Hematopoietic multipotent progenitor cell treated with erythropoietin and hydrocortisone succinate and interleukin-3 and kit ligand, for 6 days (in vitro differentiated cells): Measurements from ENCODE around the gene CCDC136.

Source experiments
- DNase-seq: peaks from one replicate; pipeline ENCODE4 v3.0.0-alpha.2; 2015

Gene CCDC136

GRCh38 chr7:128846781-128847444 is 55.1 kb downstream of the CCDC136 start:
- no peak for DNase-seq

GRCh38 chr7:128847721-128848211 is 56.0 kb downstream of the CCDC136 start:
- DNase-seq = no peak

- DNase-seq = no peak
Measured at GRCh38 chr7:128848289-128849155, 56.8 kb downstream of the CCDC136 start.

- DNase-seq = no peak
Measured at GRCh38 chr7:128849156-128849515, 57.4 kb downstream of the CCDC136 start.

- DNase-seq = no peak
Measured at GRCh38 chr7:128849804-128850490, 58.2 kb downstream of the CCDC136 start.

- DNase-seq = no peak
Measured at GRCh38 chr7:128852537-128853254, 60.9 kb downstream of the CCDC136 start.

- no peak for DNase-seq
Measured at GRCh38 chr7:128853799-128854198, 62.0 kb downstream of the CCDC136 start.

GRCh38 chr7:128854396-128854795 is 62.6 kb downstream of the CCDC136 start:
- no peak for DNase-seq

- no peak for DNase-seq
Measured at GRCh38 chr7:128855559-128855958, 63.8 kb downstream of the CCDC136 start.

- no peak for DNase-seq
Measured at GRCh38 chr7:128856001-128856718, 64.4 kb downstream of the CCDC136 start.

GRCh38 chr7:128858380-128859231 is 66.8 kb downstream of the CCDC136 start:
- no peak for DNase-seq

GRCh38 chr7:128859232-128860157 is 67.7 kb downstream of the CCDC136 start:
- peak; percentile 17 for DNase-seq

- DNase-seq = peak; percentile 83
Measured at GRCh38 chr7:128860158-128861073, 68.6 kb downstream of the CCDC136 start.

GRCh38 chr7:128861957-128862570 is 70.3 kb downstream of the CCDC136 start:
- no peak for DNase-seq

- peak; percentile 98 for DNase-seq
Measured at GRCh38 chr7:128862571-128863432, 71.0 kb downstream of the CCDC136 start, which contains the start of gene ATP6V1F. Gene ATP6V1F, plus strand, starts transcription at chr7:128862856. Its CDS starts 49 bp downstream, at chr7:128862905.

GRCh38 chr7:128863433-128863989 is 71.7 kb downstream of the CCDC136 start:
- DNase-seq = peak; percentile 91

GRCh38 chr7:128865303-128865702 is 73.5 kb downstream of the CCDC136 start:
- DNase-seq = no peak
